ENCODE measurements around the gene CD40LG.

CD40LG gene

GRCh38 chrX:136647677-136648360 lies at the start of gene CD40LG:
Gene CD40LG (plus strand): TSS chrX:136648158. CDS start chrX:136648249, 91 bp downstream.
- DNase-seq, result no peak

GRCh38 chrX:136598631-136599030 lies 49.3 kb upstream of the CD40LG start:
- no peak for DNase-seq

GRCh38 chrX:136600059-136600458 lies 47.9 kb upstream of the CD40LG start:
- DNase-seq, result no peak

- no peak for DNase-seq
These were observed 40.7 kb upstream of the CD40LG start for GRCh38 chrX:136607236-136607635.

- peak; percentile 2 for DNase-seq
These were observed 39.5 kb upstream of the CD40LG start for GRCh38 chrX:136608295-136608933.

GRCh38 chrX:136616987-136617685 lies 30.8 kb upstream of the CD40LG start:
- no peak for DNase-seq

- DNase-seq, result no peak
These were observed 28.0 kb upstream of the CD40LG start for GRCh38 chrX:136619899-136620505.

GRCh38 chrX:136620780-136621179 lies 27.2 kb upstream of the CD40LG start:
- no peak for DNase-seq

- no peak for DNase-seq
These were observed 25.4 kb upstream of the CD40LG start for GRCh38 chrX:136622568-136622967.

- DNase-seq, result no peak
These were observed 24.6 kb upstream of the CD40LG start for GRCh38 chrX:136623396-136623795.

GRCh38 chrX:136625246-136625645 lies 22.7 kb upstream of the CD40LG start:
- no peak for DNase-seq

GRCh38 chrX:136626237-136626636 lies 21.7 kb upstream of the CD40LG start:
- DNase-seq, result no peak

GRCh38 chrX:136626891-136627290 lies 21.1 kb upstream of the CD40LG start:
- DNase-seq, result no peak

- DNase-seq, result no peak
These were observed 20.5 kb upstream of the CD40LG start for GRCh38 chrX:136627409-136627808.

- peak; percentile 34 for DNase-seq
These were observed 18.7 kb upstream of the CD40LG start for GRCh38 chrX:136629084-136629750.

GRCh38 chrX:136630881-136631280 lies 17.1 kb upstream of the CD40LG start:
- no peak for DNase-seq

- no peak for DNase-seq
These were observed 12.7 kb upstream of the CD40LG start for GRCh38 chrX:136635235-136635634.

- DNase-seq, result no peak
These were observed 11.8 kb upstream of the CD40LG start for GRCh38 chrX:136636121-136636520.

- peak; percentile 7 for DNase-seq
These were observed 8.3 kb upstream of the CD40LG start for GRCh38 chrX:136639506-136640176.

- DNase-seq, result peak; percentile 4
These were observed 4.7 kb upstream of the CD40LG start for GRCh38 chrX:136643243-136643642.

- no peak for DNase-seq
These were observed 1.2 kb upstream of the CD40LG start for GRCh38 chrX:136646602-136647239.

GRCh38 chrX:136650811-136651210 lies 2.9 kb downstream of the CD40LG start:
- no peak for DNase-seq

All from GF-D8 (cell line).